ENCODE data around the gene CCL13.
"Not testable (repeated sequence)": the region's sequence is repeated elsewhere in the genome, so short reads cannot be mapped to it uniquely, and the experiment has no call there.

CCL13 gene

DNA sequence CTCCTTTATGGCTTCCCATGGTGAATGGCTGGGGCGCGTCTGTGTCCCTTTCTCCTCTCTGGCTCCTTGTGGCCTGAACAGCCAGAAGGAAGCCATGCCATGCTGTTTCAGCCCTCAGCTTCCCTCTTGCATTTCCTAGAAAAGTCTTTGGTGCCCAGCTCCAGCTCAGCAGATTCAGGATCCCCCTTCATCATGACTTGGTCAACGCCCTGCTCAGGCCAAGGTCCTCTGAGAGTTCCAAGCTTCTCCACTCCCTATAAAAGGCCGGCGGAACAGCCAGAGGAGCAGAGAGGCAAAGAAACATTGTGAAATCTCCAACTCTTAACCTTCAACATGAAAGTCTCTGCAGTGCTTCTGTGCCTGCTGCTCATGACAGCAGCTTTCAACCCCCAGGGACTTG is at the start of gene CCL13:
CCL13 (plus strand) TSS at position 287 of the 400 bp plus-strand sequence; CDS start at position 334, 47 bp downstream.
- DNase-seq: no peak

DNA sequence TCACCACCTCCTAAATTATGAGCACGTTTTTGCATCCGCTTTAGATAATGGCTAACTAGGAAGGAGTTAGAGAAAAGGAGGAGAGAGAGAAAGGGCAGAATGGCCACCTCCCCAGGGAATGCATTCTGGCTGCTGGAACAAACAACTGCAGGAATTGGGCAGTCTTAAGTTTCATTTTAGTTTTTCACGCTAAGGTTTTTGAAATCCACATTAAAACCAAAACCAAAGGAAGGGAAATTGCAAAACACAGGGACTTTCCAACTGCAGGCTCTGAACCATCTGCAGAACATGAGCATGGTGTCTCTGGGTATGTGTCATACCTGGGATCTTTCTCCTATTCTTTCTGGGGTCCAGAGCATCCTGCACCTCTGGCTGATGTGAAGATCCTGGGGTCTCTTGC is 49.2 kb upstream of the CCL13 start:
- no peak for DNase-seq

DNA sequence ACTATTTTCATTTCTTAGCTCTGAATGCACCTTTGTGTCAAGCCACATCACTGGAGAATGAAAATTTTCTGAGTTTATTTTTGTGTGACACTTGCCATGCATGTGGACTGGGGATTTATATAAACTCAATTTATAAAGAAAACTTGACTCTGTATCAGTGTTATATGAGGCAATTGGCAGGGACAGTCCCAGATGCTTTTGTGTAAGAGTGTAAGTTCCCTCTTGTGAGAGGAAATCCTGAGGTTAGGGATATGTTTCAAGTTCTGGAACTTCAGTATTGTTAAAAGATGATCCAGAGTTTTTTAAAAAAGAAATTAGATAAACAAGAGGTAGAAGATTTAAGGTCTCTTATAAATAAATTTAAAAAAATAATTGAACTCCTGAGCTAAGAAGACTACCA is 47.9 kb upstream of the CCL13 start:
- no peak for DNase-seq

DNA sequence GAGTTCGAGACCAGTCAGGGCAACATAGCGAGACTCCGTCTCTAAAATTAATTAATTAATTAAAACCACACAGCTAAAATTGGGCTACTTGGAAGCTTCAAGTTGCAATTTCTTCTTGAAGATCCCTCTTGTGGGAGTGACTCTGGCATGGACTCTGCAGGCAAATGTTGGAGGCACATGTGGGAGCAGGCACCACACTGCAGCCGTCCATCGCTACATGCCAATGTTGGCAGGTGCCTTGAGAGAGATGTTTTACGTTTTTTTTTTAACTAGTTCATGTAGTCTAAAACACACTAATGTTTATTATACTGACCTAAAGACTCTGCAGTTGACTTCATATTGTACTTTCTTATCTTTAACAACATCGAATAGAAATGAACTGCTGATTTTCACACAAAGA is 45.0 kb upstream of the CCL13 start:
- DNase-seq: no peak

DNA sequence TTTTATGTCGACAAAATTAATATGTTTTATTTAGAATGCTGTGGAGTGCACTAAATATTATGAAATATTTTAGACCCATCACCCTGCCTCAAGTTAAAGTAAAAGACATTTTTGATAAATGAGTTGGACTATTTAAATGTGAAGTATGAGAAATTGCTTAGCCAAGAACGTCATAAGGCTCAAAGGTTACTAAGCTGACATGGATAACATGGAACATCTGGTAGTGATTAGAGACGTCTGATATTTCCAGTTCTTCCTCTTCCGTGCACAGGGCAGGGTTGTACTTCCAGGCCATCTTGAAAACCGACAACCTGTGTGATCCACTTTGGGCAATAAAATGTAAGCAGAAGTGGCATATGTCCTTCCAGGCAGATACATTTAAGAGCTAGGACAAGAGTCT is 44.2 kb upstream of the CCL13 start:
- DNase-seq: no peak

DNA sequence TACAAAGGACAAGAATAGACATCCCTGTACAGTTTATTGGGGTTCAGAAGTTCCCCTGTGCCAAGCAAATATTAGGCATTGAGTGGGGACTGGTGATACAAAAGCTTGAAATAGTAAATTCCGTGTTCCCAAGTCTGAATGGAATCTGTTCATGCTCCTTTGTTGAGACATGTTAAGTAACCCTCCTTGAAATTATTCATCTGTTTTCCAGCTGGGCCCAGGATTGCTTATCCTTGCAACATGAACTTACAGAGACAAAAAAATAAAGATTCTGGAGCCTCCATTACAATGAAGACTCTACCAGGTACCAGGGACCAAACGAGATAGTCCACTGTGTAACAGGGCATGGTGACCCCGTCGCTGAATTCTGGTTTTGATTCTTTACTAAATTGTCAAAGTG is 43.1 kb upstream of the CCL13 start:
- no peak for DNase-seq

DNA sequence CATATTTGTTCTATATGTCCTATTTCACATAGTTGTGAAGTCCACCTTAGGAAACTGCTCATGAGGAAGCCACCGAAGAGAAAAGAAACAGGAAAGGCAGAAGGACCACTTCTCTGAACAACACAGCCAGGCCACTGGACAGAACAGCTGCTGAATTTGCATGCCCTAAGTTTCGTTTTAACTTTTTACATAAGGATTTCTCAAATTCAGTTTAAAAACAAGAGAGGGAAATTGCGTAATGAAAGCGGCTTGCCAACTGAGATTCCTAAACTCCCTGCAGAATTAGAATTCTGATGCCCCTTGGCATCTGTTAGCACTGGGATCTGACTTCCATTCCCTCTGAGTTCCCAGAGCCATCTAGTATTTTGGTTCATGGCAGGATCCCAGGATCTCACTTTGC is 42.0 kb upstream of the CCL13 start:
- no peak for DNase-seq

DNA sequence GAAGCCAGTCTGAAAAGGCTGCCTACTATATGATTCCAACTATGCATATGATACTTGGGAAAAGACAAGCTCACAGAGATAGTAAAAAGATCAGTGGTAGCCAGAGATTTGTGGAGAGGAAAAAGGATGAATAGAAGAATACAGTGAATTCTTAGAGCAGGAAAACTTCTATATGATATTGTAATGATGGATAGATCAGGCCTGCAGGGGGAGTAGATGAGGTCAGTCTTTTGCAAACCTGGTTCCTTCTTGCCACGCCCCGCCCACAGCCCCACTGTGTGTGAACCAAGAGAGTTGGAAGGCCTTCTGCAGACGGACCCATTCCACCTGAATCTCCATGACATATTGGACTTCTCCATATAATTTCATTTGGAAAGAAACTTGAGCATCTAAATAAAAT is 37.8 kb upstream of the CCL13 start:
- DNase-seq: no peak

DNA sequence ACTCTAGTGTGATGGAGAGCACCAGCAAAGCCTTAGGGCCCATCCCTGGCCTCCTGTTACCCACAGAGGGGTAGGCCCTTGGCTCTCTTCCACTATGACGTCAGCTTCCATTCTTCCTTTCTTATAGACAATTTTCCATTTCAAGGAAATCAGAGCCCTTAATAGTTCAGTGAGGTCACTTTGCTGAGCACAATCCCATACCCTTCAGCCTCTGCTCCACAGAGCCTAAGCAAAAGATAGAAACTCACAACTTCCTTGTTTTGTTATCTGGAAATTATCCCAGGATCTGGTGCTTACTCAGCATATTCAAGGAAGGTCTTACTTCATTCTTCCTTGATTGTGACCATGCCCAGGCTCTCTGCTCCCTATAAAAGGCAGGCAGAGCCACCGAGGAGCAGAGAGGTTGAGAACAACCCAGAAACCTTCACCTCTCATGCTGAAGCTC is 37.2 kb upstream of the CCL13 start, which contains the start of gene CCL8:
CCL8 (plus strand) TSS at position 397 of the 445 bp plus-strand sequence. CDS start 67 bp downstream, outside the sequence.
- DNase-seq: no peak

DNA sequence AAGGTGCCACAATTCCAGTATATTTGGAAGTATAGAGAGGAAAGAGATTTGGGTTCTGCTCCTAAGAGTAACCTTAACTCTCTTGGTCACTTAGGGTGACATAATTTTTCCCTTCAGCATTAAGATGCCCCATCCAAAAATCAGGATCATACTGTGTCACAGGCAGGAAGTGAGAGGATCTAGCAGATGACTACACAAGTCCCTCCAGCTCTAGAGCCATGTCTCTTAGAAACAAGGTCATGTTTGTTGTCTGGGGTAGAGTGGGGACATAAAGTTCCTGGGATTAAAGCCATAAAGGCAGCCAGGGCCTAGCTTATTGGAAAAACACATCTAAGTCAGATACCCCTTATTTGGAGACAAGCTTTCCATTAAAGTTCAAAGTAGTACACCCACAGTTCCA is 34.3 kb upstream of the CCL13 start:
- no peak for DNase-seq

DNA sequence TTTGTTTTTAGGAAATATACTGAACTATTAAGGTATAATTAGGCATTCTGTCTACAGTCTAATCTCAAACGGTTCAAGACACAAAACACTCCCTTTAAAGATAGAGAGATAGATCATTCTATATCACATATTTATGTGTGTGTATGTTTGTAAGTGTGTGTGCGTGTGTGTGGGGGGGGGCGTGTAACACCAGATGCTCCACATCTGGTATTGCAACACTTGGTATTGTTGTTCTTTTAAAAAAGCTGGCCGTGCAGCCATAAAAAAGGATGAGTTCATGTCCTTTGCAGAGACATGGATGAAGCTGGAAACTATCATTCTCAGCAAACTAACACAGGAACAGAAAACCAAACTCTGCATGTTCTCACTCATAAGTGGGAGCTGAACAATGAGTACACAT is 28.7 kb upstream of the CCL13 start:
- DNase-seq: not testable (repeated sequence)

DNA sequence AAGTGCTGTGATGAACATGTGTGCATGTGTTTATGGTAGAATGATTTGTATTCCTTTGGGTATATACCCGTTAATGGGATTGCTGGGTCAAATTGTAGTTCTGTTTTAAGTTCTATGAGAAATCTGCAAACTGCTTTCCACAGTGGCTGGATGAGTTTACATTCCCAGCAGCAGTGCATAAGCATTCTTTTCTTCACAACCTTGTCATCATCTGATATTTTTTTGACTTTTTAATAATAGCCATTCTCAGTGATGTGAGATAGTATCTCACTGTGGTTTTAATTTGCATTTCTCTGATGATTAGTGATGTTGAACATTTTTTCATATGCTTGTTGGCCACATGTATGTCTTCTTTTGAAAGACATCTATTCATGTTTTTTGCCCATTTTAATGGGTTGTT is 18.6 kb upstream of the CCL13 start:
- no peak for DNase-seq

DNA sequence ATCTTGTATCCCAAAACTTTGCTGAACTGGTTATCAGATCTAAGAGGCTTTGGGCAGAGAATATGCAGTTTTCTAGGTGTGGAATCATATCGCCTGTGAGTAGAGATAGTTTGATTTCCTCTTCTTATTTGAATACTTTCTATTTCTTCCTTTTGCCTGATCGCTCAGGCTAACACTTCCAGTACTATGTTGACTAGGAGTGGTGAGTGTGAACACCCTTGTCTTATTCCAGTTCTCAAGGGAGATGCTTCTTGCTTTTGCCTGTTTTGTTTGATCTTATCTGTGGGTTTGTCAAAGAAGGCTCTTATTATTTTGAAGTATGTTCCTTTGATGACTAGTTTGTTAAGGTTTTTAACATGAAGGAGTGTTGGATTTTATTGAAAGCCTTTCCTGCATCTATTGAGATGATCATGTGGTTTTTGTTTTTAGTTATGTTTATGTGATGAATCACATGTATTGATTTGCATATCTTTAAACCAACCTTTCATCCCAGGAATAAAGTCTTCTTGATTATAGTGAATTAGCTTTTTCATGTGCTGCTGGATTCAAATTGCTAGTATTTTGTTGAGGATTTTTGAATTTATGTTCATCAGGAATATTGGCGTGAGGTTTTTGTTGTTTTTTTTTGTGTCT is 17.0 kb upstream of the CCL13 start:
- no peak for DNase-seq

DNA sequence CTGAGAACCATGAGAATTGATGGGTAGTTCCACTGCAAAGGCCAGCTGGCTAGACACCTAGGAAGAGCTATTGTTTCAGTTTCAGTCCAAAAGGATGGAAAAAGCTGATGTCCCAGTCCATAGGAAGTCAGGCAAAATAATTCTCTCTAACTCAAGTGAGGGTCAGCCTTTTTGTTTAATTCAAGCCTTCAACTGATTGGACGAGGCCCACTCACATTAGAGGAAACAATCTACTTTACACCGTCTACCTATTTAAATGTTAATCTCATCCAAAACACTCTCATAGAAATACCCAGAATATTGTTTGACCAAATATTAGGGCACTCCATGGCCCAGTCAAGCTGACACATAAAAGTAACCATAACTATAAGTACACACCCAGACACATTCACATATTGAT is 14.4 kb upstream of the CCL13 start:
- DNase-seq: no peak

DNA sequence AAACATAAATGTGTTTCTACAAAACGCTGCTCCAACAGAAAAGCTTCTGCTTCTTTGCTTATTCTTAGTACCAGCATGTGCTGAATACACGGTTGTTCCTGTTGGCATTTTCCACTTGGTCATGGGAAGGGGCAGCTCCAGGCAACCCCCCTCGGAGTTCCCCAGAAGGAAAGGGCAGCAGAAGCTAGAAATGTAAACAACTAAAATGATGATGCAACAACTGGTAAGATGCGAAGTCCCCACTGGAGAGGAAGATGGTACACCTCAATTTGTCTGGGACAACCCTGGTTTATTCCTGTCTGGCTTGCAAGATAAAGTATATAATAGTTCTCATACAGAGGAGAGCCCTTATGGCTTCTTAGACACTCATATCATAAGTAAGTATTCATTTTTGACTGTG is 9.2 kb upstream of the CCL13 start:
- DNase-seq: no peak

DNA sequence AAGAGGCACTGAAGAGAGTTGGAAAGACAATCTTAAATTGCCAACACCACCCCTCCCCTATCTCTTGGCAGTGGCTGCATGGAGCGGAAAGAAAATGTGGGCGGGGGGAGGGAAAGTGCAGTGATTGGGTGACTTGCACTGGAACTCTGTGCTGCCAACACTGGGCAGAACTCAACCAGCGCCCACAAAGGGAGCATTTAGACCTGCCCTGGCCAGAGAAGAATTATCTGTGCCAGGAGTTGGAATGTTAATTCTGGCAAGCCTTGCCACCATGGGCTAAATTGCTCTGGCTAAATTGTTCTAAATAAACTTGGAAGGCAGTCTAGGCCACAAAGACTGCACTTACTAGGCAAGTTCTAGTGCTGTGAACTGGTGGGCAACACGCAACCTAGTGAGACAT is 6.5 kb upstream of the CCL13 start:
- DNase-seq: no peak

DNA sequence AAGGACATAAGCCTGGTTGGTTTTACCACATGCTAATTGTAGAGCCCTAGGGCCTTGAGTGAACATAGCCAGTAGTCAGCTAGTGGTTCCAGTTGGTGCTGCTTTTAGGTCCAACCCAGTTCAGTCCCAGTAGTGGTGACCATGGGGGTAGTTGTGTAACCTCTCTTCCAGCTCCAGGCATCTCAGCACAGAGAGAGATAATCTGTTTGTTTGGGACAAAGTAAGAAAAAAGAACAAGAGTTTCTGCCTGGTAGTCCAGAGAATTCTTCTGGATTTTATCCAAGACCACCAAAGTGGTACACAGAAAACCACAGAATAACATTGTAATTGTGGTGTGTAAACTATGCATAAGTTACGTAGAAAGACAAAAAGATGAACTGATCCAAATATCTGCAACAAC is 5.2 kb upstream of the CCL13 start:
- DNase-seq: no peak

DNA sequence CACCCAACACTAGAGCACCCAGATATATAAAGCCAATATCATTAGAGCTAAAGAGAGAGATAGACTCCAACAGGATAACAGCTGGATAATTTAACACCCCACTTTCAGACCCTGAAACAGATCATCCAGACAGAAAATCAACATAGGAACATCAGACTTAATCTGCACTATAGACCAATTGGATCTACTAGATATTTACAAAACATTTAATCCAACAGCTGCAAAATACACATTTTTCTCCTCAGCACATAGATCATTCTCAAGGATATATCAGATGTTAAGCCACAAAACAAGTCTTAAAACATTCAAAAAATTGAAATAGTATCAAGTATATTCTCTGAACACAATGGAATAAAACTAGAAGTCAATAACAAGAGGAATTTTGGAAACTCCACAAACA is 4.1 kb upstream of the CCL13 start:
- no peak for DNase-seq

DNA sequence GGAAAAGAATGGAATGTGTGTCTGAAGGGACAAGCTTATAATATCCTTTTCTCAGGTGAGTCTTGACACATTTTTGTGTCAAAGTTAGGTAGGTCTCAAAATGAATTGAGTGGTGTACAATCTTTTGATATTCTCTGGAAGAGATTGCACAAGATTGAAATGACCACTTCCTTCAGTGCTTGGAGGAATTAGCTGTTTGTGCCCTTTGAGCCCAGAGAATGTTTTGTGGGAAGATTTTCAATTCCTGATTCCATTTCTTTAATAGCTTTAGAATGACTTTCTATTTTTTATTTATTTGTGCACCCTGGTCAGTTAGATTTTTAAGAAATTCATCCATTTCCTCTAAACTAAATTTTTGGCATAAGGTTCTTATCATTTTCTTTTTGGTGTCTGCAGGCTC is 1.6 kb upstream of the CCL13 start:
- DNase-seq: no peak

DNA sequence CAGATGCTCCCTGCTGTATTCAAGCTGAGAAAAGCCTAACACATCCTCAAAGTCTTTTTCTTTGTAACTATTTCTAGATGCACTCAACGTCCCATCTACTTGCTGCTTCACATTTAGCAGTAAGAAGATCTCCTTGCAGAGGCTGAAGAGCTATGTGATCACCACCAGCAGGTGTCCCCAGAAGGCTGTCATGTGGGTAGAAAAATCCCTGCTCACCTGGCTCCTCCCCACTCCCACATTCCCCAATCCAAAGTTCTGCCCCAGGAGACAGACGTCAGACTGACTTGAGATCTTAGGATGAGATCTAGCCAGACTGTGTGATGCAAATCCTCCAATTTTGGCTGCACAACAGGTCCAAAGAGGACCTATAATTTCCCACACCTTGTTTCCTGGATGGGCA is 1.1 kb downstream of the CCL13 start:
- no peak for DNase-seq

DNA sequence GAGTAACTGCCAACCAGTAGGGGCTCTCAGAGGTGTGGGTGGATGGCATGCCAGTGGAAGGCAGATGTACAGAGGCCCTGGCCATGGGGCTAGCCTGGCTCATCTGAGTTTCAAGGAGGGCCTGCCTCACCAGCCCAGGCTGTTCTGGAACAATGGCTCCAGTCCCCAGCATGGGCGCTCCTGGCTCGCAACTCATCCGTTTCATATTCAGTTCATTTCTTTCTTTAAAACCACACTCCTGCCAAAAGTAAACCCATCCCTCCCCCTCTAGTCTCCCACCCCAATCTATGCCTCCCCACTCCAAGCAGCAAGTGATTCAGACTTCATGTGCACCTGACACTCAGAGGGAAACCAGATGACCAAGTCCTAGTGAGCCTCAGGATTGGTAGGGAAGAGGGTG is 2.4 kb downstream of the CCL13 start:
- DNase-seq: no peak

DNA sequence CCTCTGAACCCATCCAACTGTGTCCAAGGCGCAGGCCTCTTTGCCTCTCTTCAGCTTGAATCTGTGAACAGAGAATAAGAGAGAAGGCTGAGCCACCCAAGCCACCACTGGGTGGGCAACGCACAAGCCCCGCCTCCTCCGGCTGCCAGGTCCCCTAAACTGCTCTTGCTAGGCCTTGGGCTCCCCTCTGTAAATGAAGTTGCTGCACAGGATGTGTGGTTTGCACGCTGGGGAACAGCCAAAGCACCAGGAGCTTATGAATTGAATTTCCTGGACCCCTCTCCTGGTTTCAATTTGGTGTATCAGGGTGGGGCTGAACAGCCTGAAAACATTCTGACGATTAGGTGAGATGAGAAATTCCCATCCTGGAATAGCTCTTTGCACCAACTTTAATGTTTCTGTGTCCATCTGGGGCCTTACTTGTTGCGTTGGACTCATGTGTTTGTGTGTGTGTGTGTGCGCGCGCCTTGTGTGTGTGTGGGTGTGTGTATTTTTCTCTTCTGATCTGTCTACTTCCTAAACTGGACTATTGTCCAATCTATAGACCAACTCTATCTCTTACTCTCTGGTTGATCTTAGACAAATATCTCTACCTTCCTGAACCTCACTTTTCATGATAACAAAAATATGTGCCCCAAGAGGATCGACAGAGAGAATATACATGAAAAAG is 4.5 kb downstream of the CCL13 start:
- DNase-seq: no peak

DNA sequence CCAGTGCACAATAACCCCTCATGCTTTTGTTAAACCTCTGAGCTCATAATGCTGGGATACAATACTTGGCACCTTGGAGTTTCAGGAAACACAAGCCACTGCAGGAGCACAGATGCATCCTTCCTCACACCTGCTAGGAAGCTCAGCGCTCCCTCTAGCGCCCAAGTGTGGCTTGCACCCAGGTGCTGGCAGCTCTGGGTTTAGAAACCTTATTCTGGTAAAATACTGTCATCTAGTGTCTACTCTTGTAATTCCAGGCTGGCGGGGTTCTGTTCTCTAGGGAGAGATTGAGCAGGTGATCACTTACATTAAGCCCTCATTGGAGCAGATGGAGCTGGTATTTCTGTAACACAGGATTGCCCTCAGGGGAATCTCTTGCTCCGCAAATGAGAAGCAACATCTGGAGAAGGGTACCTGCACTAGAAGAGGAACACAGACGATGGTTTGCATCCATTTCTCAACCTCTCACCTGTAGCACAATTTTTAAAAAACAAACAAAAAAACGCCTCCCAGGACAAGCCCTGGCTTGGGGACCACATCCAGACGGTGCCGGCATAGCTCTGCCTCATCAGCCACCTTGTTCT is 5.3 kb downstream of the CCL13 start:
- DNase-seq: peak; percentile 94

DNA sequence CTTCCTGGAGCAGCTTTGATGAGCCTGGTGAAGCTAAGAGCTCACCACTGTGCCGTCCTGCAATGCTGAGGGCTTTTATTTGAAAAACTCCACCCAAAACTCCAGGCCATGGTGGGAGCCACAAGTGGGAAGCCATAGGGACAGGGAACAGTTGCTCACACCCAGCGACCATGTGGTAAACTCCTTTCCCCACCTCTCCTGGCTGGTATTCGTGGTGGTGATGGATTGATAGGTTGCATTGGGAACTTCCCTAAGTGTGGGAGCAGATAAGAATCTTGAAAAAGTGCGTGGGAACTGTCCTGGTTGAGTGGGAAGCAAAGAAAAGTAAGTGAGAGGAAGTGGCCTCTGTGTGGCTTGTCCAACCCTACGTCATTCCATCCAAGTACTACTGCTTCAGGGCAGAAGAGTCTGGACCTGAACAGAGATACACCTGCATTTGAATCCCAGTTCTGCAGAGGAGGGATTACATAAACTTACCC is 6.9 kb downstream of the CCL13 start, which contains the start of gene CCL1:
CCL1 (minus strand) TSS at position 51 of the 479 bp plus-strand sequence. CDS start 72 bp downstream, outside the sequence.
- DNase-seq: no peak
